Panc1 (cell line): Measurements from ENCODE around the gene XYLT1. TPM values are rescaled to one million over a fixed set of nuclear protein-coding genes. Genes with fewer than 3 reads are reported as not detected.

ENCODE experiments used
- ATAC-seq: fragments of 200-7000 bp; cut with Tn5 transposase; 2 replicates; pipeline ENCODE4 v1.9.1; 2020; ENCODE audit warnings: mild to moderate bottlenecking, moderate library complexity
- BruUV-seq: library from RNA; stranded (reverse); fragments of 400-500 nt; replicated peaks from 2 replicates; lab custom pipeline; 2021; lab: Mats Ljungman, UMichigan
- CTCF ChIA-PET: fragments of 300-600 bp; sonication (Branson Sonifier 250); formaldehyde crosslinking; loops from one replicate; lab custom pipeline; 2022; ENCODE audit warnings: antibody characterized with exemption; lab: Charles Lee
- POLR2A ChIA-PET: fragments of 300-600 bp; sonication (Branson Sonifier 250); formaldehyde crosslinking; loops from one replicate; lab custom pipeline; 2022; ENCODE audit warnings: antibody characterized with exemption; lab: Charles Lee
- DNase-seq: peaks from one replicate; pipeline ENCODE4 v3.0.0-alpha.2; 2010; ENCODE audit warnings: low read depth, low spot score
- H3K27ac ChIP-seq: 2 replicates; pipeline ENCODE4 v1.5.1; 2011; ENCODE audit warnings: mild to moderate bottlenecking, low read length, inconsistent platforms
- H3K27me3 ChIP-seq: fragments of 200-500 bp; sonication (Bioruptor generic); 2 replicates; pipeline ENCODE4 v1.6.0; 2014; ENCODE audit warnings: low read length, inconsistent platforms; ENCODE audit not compliant: control insufficient read depth, insufficient read depth
- H3K36me3 ChIP-seq: fragments of 200-500 bp; sonication (Bioruptor generic); 2 replicates; pipeline ENCODE4 v1.5.1; 2014; ENCODE audit warnings: inconsistent platforms, mild to moderate bottlenecking, low read length, moderate library complexity; ENCODE audit not compliant: control insufficient read depth, insufficient read depth
- H3K4me1 ChIP-seq: 2 replicates; pipeline ENCODE4 v1.5.1; 2011; ENCODE audit warnings: inconsistent platforms, mild to moderate bottlenecking, low read length, moderate library complexity; ENCODE audit not compliant: control insufficient read depth, insufficient read depth
- H3K4me3 ChIP-seq, 2 experiments: 2 replicates each; pipeline ENCODE4 v1.5.1; 2011 to 2012; ENCODE audit warnings: low read depth in 2 of 2, low read length in 2 of 2, mild to moderate bottlenecking in 2 of 2, inconsistent platforms in 1 of 2, moderate library complexity in 1 of 2
- H3K9me3 ChIP-seq: fragments of 200-500 bp; sonication (Bioruptor generic); 2 replicates; pipeline ENCODE4 v1.5.1; 2014; ENCODE audit warnings: low read depth, mild to moderate bottlenecking, inconsistent platforms, low read length, moderate library complexity; ENCODE audit not compliant: control insufficient read depth, insufficient read depth
- POLR2AphosphoS5 ChIP-seq: IDR thresholded peaks from 2 replicates; pipeline ENCODE4 v1.6.1; 2012; ENCODE audit warnings: mild to moderate bottlenecking, low read depth, low read length, moderate library complexity
- SIN3A ChIP-seq: IDR thresholded peaks from 2 replicates; pipeline ENCODE4 v1.6.1; 2012; ENCODE audit warnings: low read depth, mild to moderate bottlenecking, low read length, moderate library complexity, borderline replicate concordance; ENCODE audit not compliant: insufficient read depth
- TCF7L2 ChIP-seq: IDR thresholded peaks from 2 replicates; pipeline ENCODE4 v1.6.1; 2011; ENCODE audit warnings: mild to moderate bottlenecking, low read depth, low read length, inconsistent platforms
- in situ Hi-C: cut with HindIII; loops from 2 replicates; pipeline ENCODE4 v1.10.0; 2016; ENCODE audit warnings: low sequenced_read_pairs, low pct_unique_long_range_greater_than_20kb
- intact Hi-C: fragments of 100-400 bp; cut with micrococcal nuclease; formaldehyde crosslinking; loops from one replicate; pipeline ENCODE4 v1.10.0; 2022; ENCODE audit not compliant: unreplicated experiment
- total RNA-seq: library from RNA; stranded (reverse); gene quantifications from one replicate; pipeline ENCODE4 v1.2.1, GENCODE V29; 2021; ENCODE audit not compliant: unreplicated experiment
- TF ChIP-seq, protein P1 (sequence below), 2 experiments: IDR thresholded peaks; 2 replicates each; pipeline ENCODE4 v1.6.1; 2011 to 2012; ENCODE audit warnings: low read depth in 2 of 2, control low read depth in 1 of 2, low read length in 1 of 2, mild to moderate bottlenecking in 1 of 2, moderate library complexity in 1 of 2; ENCODE audit not compliant: insufficient read depth in 1 of 2
- TF ChIP-seq, protein P2 (sequence below): fragments of 450-650 bp; IDR thresholded peaks from 2 replicates; pipeline ENCODE4 v1.5.1; 2017; ENCODE audit warnings: mild to moderate bottlenecking

Gene XYLT1
- total RNA-seq, 1 experiment from 2014 or later = 0.62 TPM

DNA sequence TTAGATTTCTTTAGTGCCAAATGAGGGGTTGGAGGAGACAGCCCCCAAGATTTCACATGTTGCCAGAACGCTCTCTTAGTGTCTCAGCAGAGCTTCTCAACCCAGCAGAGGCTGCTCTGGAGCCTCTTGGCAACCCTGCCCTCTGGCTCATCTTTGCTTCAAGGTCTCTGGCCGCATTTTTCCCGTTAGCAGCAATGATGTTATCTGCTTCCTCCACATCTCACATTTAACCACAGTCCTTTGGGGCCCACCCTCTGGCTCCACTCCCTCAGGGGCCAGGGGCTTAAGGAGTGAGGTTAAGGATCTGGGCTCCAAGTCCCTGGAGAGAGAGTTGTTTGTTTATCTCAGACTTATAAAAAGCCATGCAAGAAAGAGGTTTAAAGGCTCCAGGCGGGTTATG is 3.3 kb upstream of the XYLT1 start:
- CTCF ChIA-PET = no interaction called here
- H3K27ac ChIP-seq = no peak overlapping the region
- in situ Hi-C loops = no loop called here
- no peaks in the 10 kb centered on the region for H3K36me3 ChIP-seq
- intact Hi-C loops = no loop called here
- no peak for DNase-seq
- no TSS peak for BruUV-seq
- H3K4me1 ChIP-seq = peaks cover 10% of the 10 kb centered on the region
- POLR2A ChIA-PET = interaction anchor here (0.5 kb wide), 1 partner anchor 615 kb away, joined by 5 read pairs; no protein-coding TSS in a partner anchor
- no peak overlapping the region for H3K4me3 ChIP-seq
- no peaks in the 10 kb centered on the region for H3K9me3 ChIP-seq
- no peak for ATAC-seq
- peaks cover 23% of the 10 kb centered on the region for H3K27me3 ChIP-seq
- no peak for TF ChIP-seq SIN3A
- no peak for TF ChIP-seq TCF7L2
- no peak for TF ChIP-seq POLR2AphosphoS5
- TF ChIP-seq, protein P1, sequence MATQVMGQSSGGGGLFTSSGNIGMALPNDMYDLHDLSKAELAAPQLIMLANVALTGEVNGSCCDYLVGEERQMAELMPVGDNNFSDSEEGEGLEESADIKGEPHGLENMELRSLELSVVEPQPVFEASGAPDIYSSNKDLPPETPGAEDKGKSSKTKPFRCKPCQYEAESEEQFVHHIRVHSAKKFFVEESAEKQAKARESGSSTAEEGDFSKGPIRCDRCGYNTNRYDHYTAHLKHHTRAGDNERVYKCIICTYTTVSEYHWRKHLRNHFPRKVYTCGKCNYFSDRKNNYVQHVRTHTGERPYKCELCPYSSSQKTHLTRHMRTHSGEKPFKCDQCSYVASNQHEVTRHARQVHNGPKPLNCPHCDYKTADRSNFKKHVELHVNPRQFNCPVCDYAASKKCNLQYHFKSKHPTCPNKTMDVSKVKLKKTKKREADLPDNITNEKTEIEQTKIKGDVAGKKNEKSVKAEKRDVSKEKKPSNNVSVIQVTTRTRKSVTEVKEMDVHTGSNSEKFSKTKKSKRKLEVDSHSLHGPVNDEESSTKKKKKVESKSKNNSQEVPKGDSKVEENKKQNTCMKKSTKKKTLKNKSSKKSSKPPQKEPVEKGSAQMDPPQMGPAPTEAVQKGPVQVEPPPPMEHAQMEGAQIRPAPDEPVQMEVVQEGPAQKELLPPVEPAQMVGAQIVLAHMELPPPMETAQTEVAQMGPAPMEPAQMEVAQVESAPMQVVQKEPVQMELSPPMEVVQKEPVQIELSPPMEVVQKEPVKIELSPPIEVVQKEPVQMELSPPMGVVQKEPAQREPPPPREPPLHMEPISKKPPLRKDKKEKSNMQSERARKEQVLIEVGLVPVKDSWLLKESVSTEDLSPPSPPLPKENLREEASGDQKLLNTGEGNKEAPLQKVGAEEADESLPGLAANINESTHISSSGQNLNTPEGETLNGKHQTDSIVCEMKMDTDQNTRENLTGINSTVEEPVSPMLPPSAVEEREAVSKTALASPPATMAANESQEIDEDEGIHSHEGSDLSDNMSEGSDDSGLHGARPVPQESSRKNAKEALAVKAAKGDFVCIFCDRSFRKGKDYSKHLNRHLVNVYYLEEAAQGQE (IDR thresholded peaks at IDR 0.05; ENCODE audit: insufficient read depth in 1 of 2, low read depth in 2 of 2, low read length in 1 of 2) = no peak
- TF ChIP-seq, protein P2, sequence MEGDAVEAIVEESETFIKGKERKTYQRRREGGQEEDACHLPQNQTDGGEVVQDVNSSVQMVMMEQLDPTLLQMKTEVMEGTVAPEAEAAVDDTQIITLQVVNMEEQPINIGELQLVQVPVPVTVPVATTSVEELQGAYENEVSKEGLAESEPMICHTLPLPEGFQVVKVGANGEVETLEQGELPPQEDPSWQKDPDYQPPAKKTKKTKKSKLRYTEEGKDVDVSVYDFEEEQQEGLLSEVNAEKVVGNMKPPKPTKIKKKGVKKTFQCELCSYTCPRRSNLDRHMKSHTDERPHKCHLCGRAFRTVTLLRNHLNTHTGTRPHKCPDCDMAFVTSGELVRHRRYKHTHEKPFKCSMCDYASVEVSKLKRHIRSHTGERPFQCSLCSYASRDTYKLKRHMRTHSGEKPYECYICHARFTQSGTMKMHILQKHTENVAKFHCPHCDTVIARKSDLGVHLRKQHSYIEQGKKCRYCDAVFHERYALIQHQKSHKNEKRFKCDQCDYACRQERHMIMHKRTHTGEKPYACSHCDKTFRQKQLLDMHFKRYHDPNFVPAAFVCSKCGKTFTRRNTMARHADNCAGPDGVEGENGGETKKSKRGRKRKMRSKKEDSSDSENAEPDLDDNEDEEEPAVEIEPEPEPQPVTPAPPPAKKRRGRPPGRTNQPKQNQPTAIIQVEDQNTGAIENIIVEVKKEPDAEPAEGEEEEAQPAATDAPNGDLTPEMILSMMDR = no peak

DNA sequence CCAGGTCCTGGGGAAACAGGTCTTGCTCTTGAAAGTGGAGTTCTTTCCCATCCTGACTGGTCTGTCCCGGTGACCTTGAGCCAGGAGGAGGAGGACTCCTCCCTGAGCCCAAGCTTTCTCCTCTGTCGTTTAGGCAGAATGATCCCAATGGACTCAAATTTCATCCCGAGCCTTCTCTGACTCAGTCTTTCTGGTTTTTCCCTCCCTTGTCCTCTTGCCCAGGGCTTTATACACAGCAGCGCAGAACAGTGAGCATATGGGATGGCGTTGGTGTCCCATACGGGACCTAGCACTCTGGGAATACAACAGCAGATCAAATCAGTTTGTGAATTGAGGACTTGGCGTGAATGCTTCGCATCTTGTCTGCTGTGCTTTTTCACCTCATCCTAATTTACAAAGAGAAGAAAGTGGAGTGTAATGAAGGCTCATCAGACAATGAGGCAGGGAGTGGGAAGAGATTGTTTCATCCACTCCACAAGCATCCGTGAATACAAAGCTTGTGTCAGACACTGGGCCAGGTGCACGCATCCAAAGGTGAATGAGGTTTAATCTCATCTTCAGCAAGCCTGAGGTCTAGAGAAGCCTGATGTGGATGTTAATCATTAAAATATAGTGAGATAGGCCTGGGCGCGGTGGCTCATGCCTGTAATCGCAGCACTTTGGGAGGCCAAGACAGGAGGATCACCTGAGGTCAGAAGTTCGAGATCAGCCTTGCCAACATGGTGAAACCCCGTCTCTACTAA is 1.1 kb upstream of the XYLT1 start:
- no TSS peak for BruUV-seq
- H3K9me3 ChIP-seq = no peaks in the 10 kb centered on the region
- ATAC-seq (no peak), DNase-seq (no peak)
- POLR2A ChIA-PET = no interaction called here
- CTCF ChIA-PET = no interaction called here
- peaks cover 33% of the 10 kb centered on the region for H3K27me3 ChIP-seq
- H3K4me1 ChIP-seq = peaks cover 10% of the 10 kb centered on the region
- TF ChIP-seq SIN3A = no peak
- TF ChIP-seq TCF7L2 = no peak
- TF ChIP-seq, protein P2 = no peak
- no peak for TF ChIP-seq POLR2AphosphoS5
- TF ChIP-seq, protein P1 (IDR thresholded peaks at IDR 0.05; ENCODE audit: insufficient read depth in 1 of 2, low read depth in 2 of 2, low read length in 1 of 2) = no peak
- H3K36me3 ChIP-seq = no peaks in the 10 kb centered on the region
- intact Hi-C loops (no loop called here), in situ Hi-C loops (no loop called here)
- H3K4me3 ChIP-seq = no peak overlapping the region; a peak in 1 of 4 replicates
- no peak overlapping the region for H3K27ac ChIP-seq
